HEK293 (cell line): Measurements from ENCODE around the gene TMEM14A.
A peak's percentile ranks its signal among the peaks of the same experiment; 100 is the strongest.

Experiments used
- BCL11B ChIP-seq: fragments of 450-650 bp; formaldehyde crosslinking; IDR thresholded peaks from 2 replicates; pipeline ENCODE4 v1.5.1; 2016; ENCODE audit warnings: low read depth, missing biosample characterization, missing genetic modification characterization
- BCL6B ChIP-seq: fragments of 450-650 bp; formaldehyde crosslinking; IDR thresholded peaks from 2 replicates; pipeline ENCODE4 v1.5.1; 2017; ENCODE audit warnings: missing biosample characterization, missing genetic modification characterization
- GLIS2 ChIP-seq: fragments of 450-650 bp; formaldehyde crosslinking; IDR thresholded peaks from 2 replicates; pipeline ENCODE4 v1.5.1; 2016; ENCODE audit warnings: missing biosample characterization, missing genetic modification characterization
- HOXA7 ChIP-seq: sonication (generic); formaldehyde crosslinking; IDR thresholded peaks from 2 replicates; pipeline ENCODE4 v1.8.1; 2022; ENCODE audit warnings: missing genetic modification reagents, borderline replicate concordance
- KLF7 ChIP-seq: fragments of 450-650 bp; formaldehyde crosslinking; IDR thresholded peaks from 2 replicates; pipeline ENCODE4 v1.5.1; 2016; ENCODE audit warnings: missing biosample characterization, missing genetic modification characterization, borderline replicate concordance
- MEIS1 ChIP-seq: sonication (generic); formaldehyde crosslinking; IDR thresholded peaks from 2 replicates; pipeline ENCODE4 v1.8.1; 2022; ENCODE audit warnings: missing genetic modification reagents, mild to moderate bottlenecking, borderline replicate concordance
- PRDM6 ChIP-seq: fragments of 450-650 bp; formaldehyde crosslinking; IDR thresholded peaks from 2 replicates; pipeline ENCODE4 v1.5.1; 2017; ENCODE audit warnings: missing biosample characterization, missing genetic modification characterization
- TSHZ1 ChIP-seq: fragments of 450-650 bp; formaldehyde crosslinking; IDR thresholded peaks from 2 replicates; pipeline ENCODE4 v1.5.1; 2016; ENCODE audit warnings: missing biosample characterization, missing genetic modification characterization, borderline replicate concordance
- ZBTB44 ChIP-seq: fragments of 450-650 bp; IDR thresholded peaks from 2 replicates; pipeline ENCODE4 v1.5.1; 2018; ENCODE audit warnings: missing biosample characterization, mild to moderate bottlenecking, missing genetic modification characterization
- ZBTB7A ChIP-seq: fragments of 450-650 bp; formaldehyde crosslinking; IDR thresholded peaks from 2 replicates; pipeline ENCODE4 v1.5.1; 2016; ENCODE audit warnings: low read depth, missing biosample characterization, missing genetic modification characterization
- ZFP3 ChIP-seq: fragments of 450-650 bp; formaldehyde crosslinking; IDR thresholded peaks from 2 replicates; pipeline ENCODE4 v1.5.1; 2016; ENCODE audit warnings: low read depth, missing biosample characterization, missing genetic modification characterization
- ZNF112 ChIP-seq: fragments of 450-650 bp; formaldehyde crosslinking; IDR thresholded peaks from 2 replicates; pipeline ENCODE4 v1.5.0; 2017; ENCODE audit warnings: missing biosample characterization, missing genetic modification characterization
- ZNF132 ChIP-seq: fragments of 450-650 bp; formaldehyde crosslinking; IDR thresholded peaks from 2 replicates; pipeline ENCODE4 v1.5.1; 2017; ENCODE audit warnings: missing biosample characterization, missing genetic modification characterization, borderline replicate concordance
- ZNF138 ChIP-seq: fragments of 450-650 bp; formaldehyde crosslinking; IDR thresholded peaks from 2 replicates; pipeline ENCODE4 v1.5.1; 2016; ENCODE audit warnings: missing biosample characterization, missing genetic modification characterization, borderline replicate concordance
- ZNF169 ChIP-seq: fragments of 450-650 bp; formaldehyde crosslinking; IDR thresholded peaks from 2 replicates; pipeline ENCODE4 v1.5.1; 2016; ENCODE audit warnings: missing biosample characterization, missing genetic modification characterization
- ZNF175 ChIP-seq: fragments of 450-650 bp; formaldehyde crosslinking; IDR thresholded peaks from 2 replicates; pipeline ENCODE4 v1.5.1; 2016; ENCODE audit warnings: missing biosample characterization, missing genetic modification characterization
- ZNF184 ChIP-seq: fragments of 450-650 bp; IDR thresholded peaks from 2 replicates; pipeline ENCODE4 v1.5.1; 2018; ENCODE audit warnings: missing biosample characterization, mild to moderate bottlenecking, missing genetic modification characterization
- ZNF426 ChIP-seq: fragments of 450-650 bp; formaldehyde crosslinking; IDR thresholded peaks from 2 replicates; pipeline ENCODE4 v1.5.1; 2017; ENCODE audit warnings: missing biosample characterization, missing genetic modification characterization, mild to moderate bottlenecking, inconsistent platforms, moderate library complexity
- ZNF473 ChIP-seq: fragments of 450-650 bp; formaldehyde crosslinking; IDR thresholded peaks from 2 replicates; pipeline ENCODE4 v1.5.1; 2017; ENCODE audit warnings: missing biosample characterization, missing genetic modification characterization
- ZNF488 ChIP-seq: fragments of 450-650 bp; formaldehyde crosslinking; IDR thresholded peaks from 2 replicates; pipeline ENCODE4 v1.5.1; 2016; ENCODE audit warnings: missing biosample characterization, missing genetic modification characterization
- ZNF518A ChIP-seq: fragments of 450-650 bp; formaldehyde crosslinking; conservative IDR thresholded peaks from 2 replicates; pipeline ENCODE4 v1.5.1; 2016; ENCODE audit warnings: low read depth, missing biosample characterization, missing genetic modification characterization
- ZNF555 ChIP-seq: fragments of 450-650 bp; formaldehyde crosslinking; conservative IDR thresholded peaks from 2 replicates; pipeline ENCODE4 v1.5.1; 2017; ENCODE audit warnings: missing biosample characterization, mild to moderate bottlenecking, missing genetic modification characterization, inconsistent platforms
- ZNF76 ChIP-seq: fragments of 450-650 bp; formaldehyde crosslinking; IDR thresholded peaks from 2 replicates; pipeline ENCODE4; 2016; ENCODE audit warnings: low read depth, missing biosample characterization, missing genetic modification characterization, borderline replicate concordance
- ZNF830 ChIP-seq: fragments of 450-650 bp; IDR thresholded peaks from 2 replicates; pipeline ENCODE4 v1.5.0; 2018; ENCODE audit warnings: missing biosample characterization, missing genetic modification characterization, low read depth, mild to moderate bottlenecking, moderate library complexity

Gene TMEM14A

GRCh38 chr6:52670502-52671409 lies at the start of gene TMEM14A (continued):
- no peak for TF ChIP-seq MEIS1 (CRISPR knock-in tag)
- no peak for TF ChIP-seq ZNF169 (tag by site-specific recombination)
- no peak for TF ChIP-seq ZNF138 (tag by site-specific recombination)
- no peak for TF ChIP-seq HOXA7 (CRISPR knock-in tag)
- 0 out of 2 replicates have a peak, but pooled peaks have one; percentile 20 for TF ChIP-seq ZNF76 (tag by site-specific recombination)
- TF ChIP-seq ZNF184 (tag by site-specific recombination): no peak
- TF ChIP-seq ZBTB44 (tag by site-specific recombination): no peak
- TF ChIP-seq ZNF555 (tag by site-specific recombination): no peak
- no peak for TF ChIP-seq ZNF426 (tag by site-specific recombination)
- TF ChIP-seq ZNF175 (tag by site-specific recombination): no peak
- TF ChIP-seq ZFP3 (tag by site-specific recombination): no peak
- no peak for TF ChIP-seq ZNF473
- peak; percentile 60; the same call in 1 of the 2 replicates for TF ChIP-seq KLF7 (tag by site-specific recombination)
- no peak for TF ChIP-seq ZNF830 (tag by site-specific recombination)
- no peak for TF ChIP-seq PRDM6 (tag by site-specific recombination)
- no peak for TF ChIP-seq BCL11B
- TF ChIP-seq BCL6B (tag by site-specific recombination): no peak
- no peak for TF ChIP-seq ZNF112
- TF ChIP-seq TSHZ1 (tag by site-specific recombination): no peak
- no peak for TF ChIP-seq ZBTB7A (tag by site-specific recombination)
- TF ChIP-seq ZNF518A (tag by site-specific recombination): no peak
- no peak for TF ChIP-seq ZNF132
- TF ChIP-seq ZNF488 (tag by site-specific recombination): no peak
- TF ChIP-seq GLIS2: 0 out of 2 replicates have a peak, but pooled peaks have one; percentile 17
